Measurements from ENCODE around the gene MADCAM1.
"Not testable (repeated sequence)": the region's sequence is repeated elsewhere in the genome, so short reads cannot be mapped to it uniquely, and the experiment has no call there.

Gene MADCAM1

GRCh38 chr19:478976-479375, 17.3 kb upstream of the MADCAM1 start:
- Histone ChIP-seq H3K36me3 (ENCODE audit: control insufficient read depth in 1 of 2, insufficient read depth in 2 of 2, low read length in 2 of 2) (no peaks in the 10 kb centered on the region), H3K4me3 (ENCODE audit: low read depth in 1 of 2, low read length in 2 of 2) (no peak overlapping the region), H3K9me3 (ENCODE audit: control insufficient read depth in 1 of 2, low read length in 2 of 2) (peaks cover 0 to 6% of the 10 kb centered on the region in 2 donors), H3K9ac (ENCODE audit: low read depth in 1 of 2, low read length in 2 of 2) (no peak overlapping the region), H3K27me3 (ENCODE audit: control insufficient read depth in 1 of 2, insufficient read depth in 2 of 2, low read length in 2 of 2) (peaks cover 0 to 4% of the 10 kb centered on the region in 2 donors), H3K27ac (ENCODE audit: low read depth, low read length) (no peak overlapping the region), H3K4me1 (ENCODE audit: control insufficient read depth in 1 of 2, insufficient read depth in 2 of 2, low read length in 2 of 2) (peaks cover 0 to 4% of the 10 kb centered on the region in 2 donors)

GRCh38 chr19:480016-480855, 16.1 kb upstream of the MADCAM1 start:
- Histone ChIP-seq H3K36me3 (ENCODE audit: control insufficient read depth in 1 of 2, insufficient read depth in 2 of 2, low read length in 2 of 2) (no peaks in the 10 kb centered on the region), H3K27me3 (ENCODE audit: control insufficient read depth in 1 of 2, insufficient read depth in 2 of 2, low read length in 2 of 2) (peaks cover 6 to 9% of the 10 kb centered on the region in 2 donors), H3K9ac (ENCODE audit: low read depth in 1 of 2, low read length in 2 of 2) (peak overlapping the region in 1 of 2 donors; percentile 43), H3K4me3 (ENCODE audit: low read depth in 1 of 2, low read length in 2 of 2) (peak overlapping the region; percentile 53 to 55), H3K9me3 (ENCODE audit: control insufficient read depth in 1 of 2, low read length in 2 of 2) (peaks cover 0 to 6% of the 10 kb centered on the region in 2 donors), H3K4me1 (ENCODE audit: control insufficient read depth in 1 of 2, insufficient read depth in 2 of 2, low read length in 2 of 2) (peaks cover 0 to 4% of the 10 kb centered on the region in 2 donors), H3K27ac (ENCODE audit: low read depth, low read length) (peak overlapping the region; percentile 32)

GRCh38 chr19:481100-481499, 15.2 kb upstream of the MADCAM1 start:
- not testable (repeated sequence) for H3K9ac ChIP-seq (ENCODE audit: low read depth in 1 of 2, low read length in 2 of 2); H3K4me3 ChIP-seq (ENCODE audit: low read depth in 1 of 2, low read length in 2 of 2); H3K9me3 ChIP-seq (ENCODE audit: control insufficient read depth in 1 of 2, low read length in 2 of 2); H3K27ac ChIP-seq (ENCODE audit: low read depth, low read length); H3K36me3 ChIP-seq (ENCODE audit: control insufficient read depth in 1 of 2, insufficient read depth in 2 of 2, low read length in 2 of 2); H3K4me1 ChIP-seq (ENCODE audit: control insufficient read depth in 1 of 2, insufficient read depth in 2 of 2, low read length in 2 of 2)
- H3K27me3 ChIP-seq (ENCODE audit: control insufficient read depth in 1 of 2, insufficient read depth in 2 of 2, low read length in 2 of 2): peaks cover 14% of the 10 kb centered on the region in 2 donors

GRCh38 chr19:482186-483041, 13.9 kb upstream of the MADCAM1 start:
- Histone ChIP-seq H3K36me3 (ENCODE audit: control insufficient read depth in 1 of 2, insufficient read depth in 2 of 2, low read length in 2 of 2) (no peaks in the 10 kb centered on the region), H3K27me3 (ENCODE audit: control insufficient read depth in 1 of 2, insufficient read depth in 2 of 2, low read length in 2 of 2) (peaks cover 16% of the 10 kb centered on the region in 2 donors), H3K9me3 (ENCODE audit: control insufficient read depth in 1 of 2, low read length in 2 of 2) (peaks cover 0 to 6% of the 10 kb centered on the region in 2 donors), H3K4me1 (ENCODE audit: control insufficient read depth in 1 of 2, insufficient read depth in 2 of 2, low read length in 2 of 2) (peaks cover 0 to 4% of the 10 kb centered on the region in 2 donors), H3K27ac (ENCODE audit: low read depth, low read length) (no peak overlapping the region), H3K9ac (ENCODE audit: low read depth in 1 of 2, low read length in 2 of 2) (no peak overlapping the region), H3K4me3 (ENCODE audit: low read depth in 1 of 2, low read length in 2 of 2) (no peak overlapping the region)

- Histone ChIP-seq H3K36me3 (ENCODE audit: control insufficient read depth in 1 of 2, insufficient read depth in 2 of 2, low read length in 2 of 2) (no peaks in the 10 kb centered on the region), H3K27me3 (ENCODE audit: control insufficient read depth in 1 of 2, insufficient read depth in 2 of 2, low read length in 2 of 2) (peaks cover 16% of the 10 kb centered on the region in 2 donors), H3K9me3 (ENCODE audit: control insufficient read depth in 1 of 2, low read length in 2 of 2) (peaks cover 0 to 6% of the 10 kb centered on the region in 2 donors), H3K4me1 (ENCODE audit: control insufficient read depth in 1 of 2, insufficient read depth in 2 of 2, low read length in 2 of 2) (peaks cover 0 to 4% of the 10 kb centered on the region in 2 donors), H3K4me3 (ENCODE audit: low read depth in 1 of 2, low read length in 2 of 2) (no peak overlapping the region), H3K27ac (ENCODE audit: low read depth, low read length) (no peak overlapping the region), H3K9ac (ENCODE audit: low read depth in 1 of 2, low read length in 2 of 2) (no peak overlapping the region)
Observed at GRCh38 chr19:483332-484072, 12.8 kb upstream of the MADCAM1 start.

- no peak overlapping the region for H3K27ac ChIP-seq (ENCODE audit: low read depth, low read length)
- peaks cover 16% of the 10 kb centered on the region in 2 donors for H3K27me3 ChIP-seq (ENCODE audit: control insufficient read depth in 1 of 2, insufficient read depth in 2 of 2, low read length in 2 of 2)
- no peak overlapping the region for H3K4me3 ChIP-seq (ENCODE audit: low read depth in 1 of 2, low read length in 2 of 2)
- peaks cover 0 to 6% of the 10 kb centered on the region in 2 donors for H3K9me3 ChIP-seq (ENCODE audit: control insufficient read depth in 1 of 2, low read length in 2 of 2)
- peaks cover 0 to 4% of the 10 kb centered on the region in 2 donors for H3K4me1 ChIP-seq (ENCODE audit: control insufficient read depth in 1 of 2, insufficient read depth in 2 of 2, low read length in 2 of 2)
- no peak overlapping the region for H3K9ac ChIP-seq (ENCODE audit: low read depth in 1 of 2, low read length in 2 of 2)
- H3K36me3 ChIP-seq (ENCODE audit: control insufficient read depth in 1 of 2, insufficient read depth in 2 of 2, low read length in 2 of 2): no peaks in the 10 kb centered on the region
Observed at GRCh38 chr19:484494-484893, 11.8 kb upstream of the MADCAM1 start.

- H3K36me3 ChIP-seq (ENCODE audit: control insufficient read depth in 1 of 2, insufficient read depth in 2 of 2, low read length in 2 of 2): no peaks in the 10 kb centered on the region
- H3K27ac ChIP-seq (ENCODE audit: low read depth, low read length): no peak overlapping the region
- H3K4me1 ChIP-seq (ENCODE audit: control insufficient read depth in 1 of 2, insufficient read depth in 2 of 2, low read length in 2 of 2): peaks cover under 1 to 4% of the 10 kb centered on the region in 2 donors
- H3K9ac ChIP-seq (ENCODE audit: low read depth in 1 of 2, low read length in 2 of 2): no peak overlapping the region
- H3K27me3 ChIP-seq (ENCODE audit: control insufficient read depth in 1 of 2, insufficient read depth in 2 of 2, low read length in 2 of 2): peaks cover 16% of the 10 kb centered on the region in 2 donors
- H3K4me3 ChIP-seq (ENCODE audit: low read depth in 1 of 2, low read length in 2 of 2): no peak overlapping the region
- H3K9me3 ChIP-seq (ENCODE audit: control insufficient read depth in 1 of 2, low read length in 2 of 2): peaks cover 0 to 6% of the 10 kb centered on the region in 2 donors
Observed at GRCh38 chr19:485077-485476, 11.2 kb upstream of the MADCAM1 start.

- no peak overlapping the region for H3K27ac ChIP-seq (ENCODE audit: low read depth, low read length)
- H3K27me3 ChIP-seq (ENCODE audit: control insufficient read depth in 1 of 2, insufficient read depth in 2 of 2, low read length in 2 of 2): peaks cover 16% of the 10 kb centered on the region in 2 donors
- no peak overlapping the region for H3K9ac ChIP-seq (ENCODE audit: low read depth in 1 of 2, low read length in 2 of 2)
- H3K4me1 ChIP-seq (ENCODE audit: control insufficient read depth in 1 of 2, insufficient read depth in 2 of 2, low read length in 2 of 2): peaks cover 0 to 4% of the 10 kb centered on the region in 2 donors
- no peak overlapping the region for H3K4me3 ChIP-seq (ENCODE audit: low read depth in 1 of 2, low read length in 2 of 2)
- H3K9me3 ChIP-seq (ENCODE audit: control insufficient read depth in 1 of 2, low read length in 2 of 2): peaks cover 0 to 4% of the 10 kb centered on the region in 2 donors
- no peaks in the 10 kb centered on the region for H3K36me3 ChIP-seq (ENCODE audit: control insufficient read depth in 1 of 2, insufficient read depth in 2 of 2, low read length in 2 of 2)
Observed at GRCh38 chr19:485583-486236, 10.6 kb upstream of the MADCAM1 start.

Data from duodenal mucosa (tissue), 2 donors.